TTC549 (cell line): ENCODE results near the gene LRRC61.
"Not testable (repeated sequence)": the region's sequence is repeated elsewhere in the genome, so short reads cannot be mapped to it uniquely, and the experiment has no call there.

Experiments used
- FAIRE-seq: peaks from 2 replicates; lab custom pipeline; 2012; peaks lifted over from hg19 to GRCh38; lab: Jason Lieb, UNC

The LRRC61 gene

GRCh38 chr7:150322833-150323681 is at the start of gene LRRC61, which contains the start of gene ACTR3C:
Gene LRRC61 (plus strand): TSS chr7:150323355. CDS start chr7:150336862, 13,507 bp downstream.
Gene ACTR3C (minus strand): TSS chr7:150323545. CDS start chr7:150295296, 28,249 bp downstream.
- FAIRE-seq = no peak

GRCh38 chr7:150276132-150276695 is 46.9 kb upstream of the LRRC61 start:
- FAIRE-seq = not testable (repeated sequence)

GRCh38 chr7:150278383-150278782 is 44.8 kb upstream of the LRRC61 start:
- not testable (repeated sequence) for FAIRE-seq

- not testable (repeated sequence) for FAIRE-seq
These were observed 41.3 kb upstream of the LRRC61 start for GRCh38 chr7:150281681-150282403.

- FAIRE-seq = not testable (repeated sequence)
These were observed 40.0 kb upstream of the LRRC61 start for GRCh38 chr7:150283111-150283510.

- FAIRE-seq = not testable (repeated sequence)
These were observed 39.5 kb upstream of the LRRC61 start for GRCh38 chr7:150283608-150284007.

GRCh38 chr7:150285849-150286754 is 37.1 kb upstream of the LRRC61 start:
- not testable (repeated sequence) for FAIRE-seq

- FAIRE-seq = not testable (repeated sequence)
These were observed 35.3 kb upstream of the LRRC61 start for GRCh38 chr7:150287815-150288214.

GRCh38 chr7:150288816-150289215 is 34.3 kb upstream of the LRRC61 start:
- FAIRE-seq = not testable (repeated sequence)

- FAIRE-seq = not testable (repeated sequence)
These were observed 32.8 kb upstream of the LRRC61 start for GRCh38 chr7:150290317-150290716.

- not testable (repeated sequence) for FAIRE-seq
These were observed 28.1 kb upstream of the LRRC61 start for GRCh38 chr7:150295027-150295426.

- FAIRE-seq = not testable (repeated sequence)
These were observed 27.5 kb upstream of the LRRC61 start for GRCh38 chr7:150295614-150296013.

- not testable (repeated sequence) for FAIRE-seq
These were observed 26.4 kb upstream of the LRRC61 start for GRCh38 chr7:150296802-150297201.

- FAIRE-seq = not testable (repeated sequence)
These were observed 25.2 kb upstream of the LRRC61 start for GRCh38 chr7:150297978-150298377.

GRCh38 chr7:150302908-150303310 is 20.2 kb upstream of the LRRC61 start:
- not testable (repeated sequence) for FAIRE-seq

GRCh38 chr7:150304499-150305258 is 18.5 kb upstream of the LRRC61 start:
- FAIRE-seq = not testable (repeated sequence)

GRCh38 chr7:150305259-150305902 is 17.8 kb upstream of the LRRC61 start:
- not testable (repeated sequence) for FAIRE-seq

- not testable (repeated sequence) for FAIRE-seq
These were observed 17.3 kb upstream of the LRRC61 start for GRCh38 chr7:150305903-150306284.

GRCh38 chr7:150306377-150306776 is 16.8 kb upstream of the LRRC61 start:
- not testable (repeated sequence) for FAIRE-seq

GRCh38 chr7:150307129-150307528 is 16.0 kb upstream of the LRRC61 start:
- FAIRE-seq = no peak
